DMS153 treated with DMSO at 0.1 percent for 48 hours (cell line): ENCODE measurements around the gene LRMDA.
A peak's percentile ranks its signal among the peaks of the same experiment; 100 is the strongest.

Experiments used
- DNase-seq: peaks from one replicate; lab custom pipeline; 2025; ENCODE audit not compliant: unreplicated experiment; lab: John Stamatoyannopoulos, UW

Gene LRMDA

GRCh38 chr10:75936841-75937240, 505.4 kb downstream of the LRMDA start:
- DNase-seq: no peak

- no peak for DNase-seq
Measured at GRCh38 chr10:75937823-75938222, 506.4 kb downstream of the LRMDA start.

GRCh38 chr10:75938380-75939122, 507.1 kb downstream of the LRMDA start:
- no peak for DNase-seq

GRCh38 chr10:75939541-75939940, 508.1 kb downstream of the LRMDA start:
- no peak for DNase-seq

GRCh38 chr10:75940742-75941141, 509.3 kb downstream of the LRMDA start:
- DNase-seq: no peak

GRCh38 chr10:75941223-75941801, 509.9 kb downstream of the LRMDA start:
- DNase-seq: peak; percentile 76

GRCh38 chr10:75944061-75944460, 512.6 kb downstream of the LRMDA start:
- DNase-seq: no peak

- no peak for DNase-seq
Measured at GRCh38 chr10:75948583-75948982, 517.2 kb downstream of the LRMDA start.

GRCh38 chr10:75950307-75950706, 518.9 kb downstream of the LRMDA start:
- no peak for DNase-seq

- DNase-seq: no peak
Measured at GRCh38 chr10:75950997-75951589, 519.7 kb downstream of the LRMDA start.

- DNase-seq: no peak
Measured at GRCh38 chr10:75951627-75952026, 520.2 kb downstream of the LRMDA start.

GRCh38 chr10:75952093-75952492, 520.7 kb downstream of the LRMDA start:
- DNase-seq: no peak

- DNase-seq: no peak
Measured at GRCh38 chr10:75954486-75954885, 523.1 kb downstream of the LRMDA start.

GRCh38 chr10:75955973-75956502, 524.6 kb downstream of the LRMDA start:
- DNase-seq: no peak

GRCh38 chr10:75956624-75957023, 525.2 kb downstream of the LRMDA start:
- DNase-seq: no peak

- no peak for DNase-seq
Measured at GRCh38 chr10:75957314-75958120, 526.1 kb downstream of the LRMDA start.

- DNase-seq: no peak
Measured at GRCh38 chr10:75959209-75959608, 527.8 kb downstream of the LRMDA start.

- no peak for DNase-seq
Measured at GRCh38 chr10:75959912-75960311, 528.5 kb downstream of the LRMDA start.

GRCh38 chr10:75962395-75963061, 531.1 kb downstream of the LRMDA start:
- no peak for DNase-seq

GRCh38 chr10:75967491-75967890, 536.1 kb downstream of the LRMDA start:
- DNase-seq: no peak

GRCh38 chr10:75969031-75969430, 537.6 kb downstream of the LRMDA start:
- DNase-seq: no peak
